CMK (cell line): ENCODE data around the gene VASN.
"Not testable (repeated sequence)": the region's sequence is repeated elsewhere in the genome, so short reads cannot be mapped to it uniquely, and the experiment has no call there.

Source experiments
- DNase-seq: peaks from one replicate; pipeline ENCODE4 v3.0.0-alpha.2; 2010; ENCODE audit warnings: low read depth

Gene VASN

DNA sequence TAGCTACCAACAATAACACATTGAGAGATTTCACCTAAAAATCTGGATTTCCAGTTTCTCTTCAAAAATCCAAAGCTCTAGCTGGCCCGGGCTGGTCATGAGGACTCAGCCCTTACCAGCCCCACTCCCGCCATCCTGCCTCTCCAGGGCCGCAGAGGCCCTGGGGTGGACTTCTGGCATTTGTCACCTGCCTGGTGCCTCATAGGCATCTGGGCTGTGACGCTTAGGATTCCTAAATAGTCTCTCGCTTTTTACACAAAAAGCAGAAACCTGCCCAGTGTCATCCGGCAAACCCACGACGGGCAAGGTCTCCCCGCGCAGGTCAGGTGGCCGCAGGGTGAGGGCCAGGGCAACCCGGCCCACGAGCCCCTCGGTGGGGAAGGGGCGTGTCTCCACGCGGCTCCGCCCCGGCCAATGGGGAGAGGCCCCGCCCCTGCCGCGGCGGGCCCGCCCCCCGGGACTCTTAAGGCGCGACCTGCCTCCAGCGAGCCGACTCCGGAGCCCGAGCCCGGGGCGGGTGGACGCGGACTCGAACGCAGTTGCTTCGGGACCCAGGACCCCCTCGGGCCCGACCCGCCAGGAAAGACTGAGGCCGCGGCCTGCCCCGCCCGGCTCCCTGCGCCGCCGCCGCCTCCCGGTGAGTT, at the start of gene VASN:
Gene VASN (plus strand): TSS at position 492 of the 644 bp plus-strand sequence. CDS start 9,030 bp downstream, outside the sequence.
- DNase-seq, result peak; percentile 72

DNA sequence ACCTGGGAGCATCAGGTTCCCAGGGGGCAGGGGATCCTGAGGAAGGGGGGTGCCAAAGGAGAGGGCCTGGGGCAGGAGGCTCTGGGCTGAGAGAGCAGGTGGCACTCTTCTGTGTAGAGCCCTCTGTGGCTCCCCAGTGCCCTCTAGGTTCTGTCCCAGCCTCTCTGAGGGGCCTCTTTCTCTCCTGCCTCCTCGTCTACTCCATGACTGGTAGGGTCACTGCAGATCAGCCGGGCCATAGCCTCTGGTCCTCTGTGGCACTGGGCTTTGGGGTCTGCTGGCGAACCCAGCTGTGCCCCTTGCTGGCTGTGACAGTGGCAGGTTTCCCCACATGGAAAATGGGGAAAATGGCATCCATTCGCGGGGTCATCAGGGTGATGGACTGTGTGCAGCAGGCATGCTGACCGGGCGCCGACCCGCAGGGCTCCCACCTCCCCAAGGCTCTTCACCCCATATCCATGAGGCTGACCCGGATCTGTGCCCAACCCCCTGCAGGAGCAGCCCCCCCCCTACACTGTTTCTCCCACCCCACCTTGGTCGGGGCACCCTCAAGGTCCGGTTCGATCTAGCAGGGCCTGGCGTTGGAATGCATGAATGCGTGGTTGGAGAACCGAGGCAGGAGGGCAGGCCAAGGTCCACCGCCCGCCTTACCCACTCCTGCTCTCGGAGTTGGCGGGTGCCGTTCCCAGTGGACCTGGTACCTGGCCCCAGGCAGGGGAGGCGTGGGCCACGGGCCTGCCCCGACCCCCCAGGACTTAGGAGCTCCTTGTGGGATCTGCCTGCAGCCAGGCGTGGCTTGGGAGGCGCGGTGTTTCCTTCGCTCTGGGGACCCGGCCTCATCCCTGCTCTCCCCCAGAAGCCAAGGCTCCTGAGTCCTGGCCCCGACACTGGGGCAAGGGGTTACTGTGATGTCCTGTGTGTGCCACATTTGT, 49.3 kb upstream of the VASN start:
- no peak for DNase-seq

DNA sequence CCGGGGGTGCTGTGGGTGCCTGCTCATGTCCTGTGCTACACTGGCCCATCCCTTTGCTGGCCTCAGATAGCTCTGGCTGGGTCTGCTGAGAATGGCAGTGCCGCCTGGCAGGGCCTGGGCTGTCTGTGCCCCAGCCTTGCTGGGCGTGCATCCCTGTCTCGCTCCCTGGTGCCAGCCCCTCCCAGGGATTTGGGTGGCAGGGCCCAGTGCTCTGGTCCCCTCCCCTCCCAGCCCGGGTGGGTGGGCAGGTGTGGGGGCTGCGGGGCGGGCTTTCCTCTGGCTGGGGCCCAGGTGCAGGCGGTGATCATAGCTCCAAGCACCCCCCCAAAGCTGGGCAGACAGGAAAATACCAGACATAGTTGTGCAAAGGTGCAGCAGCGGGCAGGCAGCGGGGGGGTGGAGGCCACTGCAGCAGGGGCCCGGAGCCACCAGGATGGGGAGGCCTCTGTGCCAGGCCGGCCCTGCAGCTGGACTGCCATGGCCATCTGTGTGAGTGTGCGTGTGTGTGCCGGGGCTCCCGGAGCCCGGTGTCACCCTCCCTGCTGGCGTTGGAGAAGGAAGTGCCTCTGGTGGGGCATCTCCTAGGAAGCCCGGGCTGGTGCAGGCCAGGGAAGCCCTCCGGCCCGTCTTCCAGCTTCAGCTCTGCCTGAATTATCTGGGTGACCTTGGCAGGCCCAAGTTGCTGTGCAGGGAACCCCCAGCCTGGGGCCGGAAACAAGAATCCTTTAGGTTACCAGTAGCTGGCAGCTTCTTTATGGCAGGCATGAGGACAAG, 48.4 kb upstream of the VASN start:
- DNase-seq, result no peak

DNA sequence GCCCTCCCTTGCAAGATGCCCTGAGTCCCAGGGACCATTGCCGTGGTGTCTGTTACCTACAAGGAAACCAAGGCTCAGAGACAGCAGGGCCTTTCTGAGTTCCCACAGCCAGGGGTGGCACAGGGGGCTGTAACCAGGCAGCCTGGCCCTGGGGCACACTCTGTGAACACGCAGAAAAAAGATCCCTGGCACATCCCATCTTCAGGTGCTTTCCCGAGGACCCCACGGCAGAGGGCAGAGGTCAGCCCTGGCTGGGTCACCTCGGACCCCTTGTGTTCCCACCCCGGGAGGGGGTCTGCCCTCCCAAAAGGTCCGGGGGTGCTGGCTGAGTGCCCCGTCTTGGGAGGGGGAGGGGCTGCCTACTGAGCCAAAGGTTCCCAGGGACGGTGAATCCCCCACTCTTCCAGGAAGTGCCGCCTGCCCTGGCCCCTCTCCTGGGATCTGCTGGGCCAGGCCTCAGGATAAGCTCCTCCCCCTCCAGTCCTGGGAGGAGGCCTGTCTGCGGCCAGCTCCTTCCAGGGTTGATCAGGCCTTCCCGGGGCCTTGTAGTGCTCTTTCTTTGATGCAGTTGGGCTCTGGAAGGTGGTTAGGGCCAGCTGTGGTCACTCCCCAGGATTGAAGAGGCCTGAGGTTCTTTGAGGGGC, 47.7 kb upstream of the VASN start:
- DNase-seq, result no peak

DNA sequence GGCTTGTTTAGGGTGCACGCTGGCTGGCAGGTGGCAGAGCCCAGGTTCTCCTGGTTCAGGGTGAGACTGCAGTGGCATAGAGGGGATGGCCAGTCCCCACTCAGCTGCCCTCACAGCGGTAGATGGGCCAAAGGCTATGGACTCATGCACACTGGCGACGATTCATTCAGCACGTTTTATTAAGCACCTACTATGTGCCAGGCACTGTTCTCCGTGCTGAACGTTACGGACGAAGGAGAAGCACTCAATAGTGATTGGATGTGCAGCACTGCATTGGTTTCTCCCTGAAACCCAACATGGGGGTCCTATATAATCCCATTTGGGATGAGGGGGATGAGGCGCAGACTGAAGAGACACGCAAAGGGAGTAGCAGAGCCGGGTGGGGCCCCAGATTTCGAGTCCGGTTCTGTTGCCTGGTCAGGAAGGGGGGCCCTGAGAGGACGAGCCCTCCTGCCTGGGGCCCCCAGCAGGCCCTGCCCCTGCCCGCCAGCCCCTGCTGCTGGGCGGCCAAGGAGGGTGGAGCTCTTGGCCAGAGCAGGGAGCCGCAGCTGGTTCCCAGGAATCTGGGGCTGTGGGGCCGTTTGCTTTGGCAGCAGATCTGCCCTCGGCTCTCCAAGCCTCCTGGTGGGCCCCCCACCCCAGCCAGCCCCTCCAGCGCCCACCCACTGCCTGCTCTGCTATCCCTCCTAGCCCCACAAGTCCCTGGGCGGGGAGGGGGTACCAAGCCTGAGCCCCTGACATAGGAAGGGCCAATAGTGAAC, 47.0 kb upstream of the VASN start:
- DNase-seq, result no peak

DNA sequence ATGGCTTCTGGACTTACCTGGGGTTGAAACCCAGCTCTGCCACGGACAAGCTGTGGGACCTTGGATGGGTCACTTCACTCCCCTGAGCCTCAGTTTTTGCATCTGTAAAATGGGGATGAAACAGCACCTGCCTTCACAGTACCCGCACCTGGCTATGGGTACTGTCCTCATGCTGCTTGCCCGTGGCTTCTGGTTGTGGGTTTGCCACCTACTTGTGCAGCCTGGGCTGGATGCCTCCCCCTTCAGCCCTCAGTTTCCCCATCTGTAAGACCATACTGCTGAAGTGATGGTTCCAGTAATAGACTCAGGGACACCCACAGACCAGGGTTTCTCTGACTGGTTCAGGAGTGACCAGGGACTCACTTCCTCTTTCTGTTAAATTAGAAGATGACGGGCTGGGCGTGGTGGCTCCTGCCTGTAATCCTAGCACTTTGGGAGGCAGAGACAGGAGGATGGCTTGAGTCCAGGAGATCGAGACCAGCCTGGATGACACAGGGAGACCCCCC, 46.3 kb upstream of the VASN start:
- no peak for DNase-seq

DNA sequence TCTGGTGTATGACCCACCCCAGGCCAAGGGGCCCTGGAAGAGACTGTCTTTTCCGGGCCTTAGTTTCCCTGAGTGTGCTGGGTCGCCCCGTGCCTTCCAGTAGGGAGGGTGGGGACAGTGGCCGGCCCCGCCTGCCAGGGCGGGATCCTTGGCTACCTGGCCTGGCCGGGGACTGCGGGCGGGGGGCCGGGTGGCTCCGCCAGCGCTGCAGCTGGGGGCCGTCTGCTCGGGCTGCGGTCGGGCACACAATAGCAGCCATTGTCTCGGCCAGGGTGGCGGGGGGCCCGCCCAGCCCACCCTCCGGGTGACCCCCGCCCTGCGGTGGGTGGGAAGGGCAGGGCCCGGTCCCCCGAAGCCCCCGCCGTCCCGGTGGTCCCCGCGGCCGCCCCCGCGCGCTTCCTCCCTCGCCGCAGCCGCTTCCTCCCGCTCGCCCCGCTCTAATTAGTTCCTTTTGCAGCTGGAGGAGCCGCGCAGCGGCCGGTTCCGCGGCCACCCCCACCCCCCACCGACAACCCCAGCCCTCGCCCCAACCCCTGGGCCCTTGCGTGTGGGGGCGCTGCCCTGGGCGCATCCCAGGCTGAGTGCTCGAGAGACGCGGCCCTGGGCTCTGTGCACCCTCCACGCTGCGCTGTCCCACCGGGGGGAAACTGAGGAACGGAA, 44.1 kb upstream of the VASN start:
- no peak for DNase-seq

DNA sequence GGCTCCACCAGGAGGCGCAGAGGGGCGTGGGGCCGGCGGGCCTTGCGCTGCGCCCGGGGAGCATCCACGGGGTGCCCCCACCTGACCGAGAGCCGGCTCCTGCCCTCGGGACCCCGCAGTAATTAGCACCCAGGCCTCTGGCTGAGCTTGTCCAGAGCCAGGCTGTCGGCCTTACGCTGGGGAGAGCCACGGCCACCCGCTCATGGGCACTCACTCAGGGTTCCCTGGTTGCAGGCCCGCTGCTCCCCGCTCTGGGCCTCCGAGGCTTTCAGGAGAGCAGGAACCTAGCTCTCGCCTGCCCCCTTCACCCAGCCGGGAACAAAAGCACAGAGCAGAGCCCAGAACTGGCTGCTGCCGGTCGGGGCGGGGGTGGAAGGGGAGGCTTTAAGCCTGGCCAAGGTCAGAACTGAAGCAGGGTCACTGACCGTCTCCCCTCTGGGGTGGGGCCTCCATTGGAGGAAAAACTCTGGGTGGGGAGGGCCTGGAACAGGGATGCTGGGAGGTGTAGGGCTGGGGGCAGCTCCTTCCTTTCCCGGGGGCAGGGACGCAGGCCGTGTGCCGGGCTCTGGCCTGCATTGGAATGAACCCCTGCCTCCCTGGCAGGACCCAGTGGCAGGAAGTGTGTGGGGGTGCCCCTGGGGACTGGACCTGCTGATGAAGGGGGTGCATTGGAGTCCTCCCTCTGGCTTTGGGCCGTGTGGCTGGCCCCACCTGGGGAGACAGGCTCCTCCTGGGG, 43.4 kb upstream of the VASN start:
- no peak for DNase-seq

DNA sequence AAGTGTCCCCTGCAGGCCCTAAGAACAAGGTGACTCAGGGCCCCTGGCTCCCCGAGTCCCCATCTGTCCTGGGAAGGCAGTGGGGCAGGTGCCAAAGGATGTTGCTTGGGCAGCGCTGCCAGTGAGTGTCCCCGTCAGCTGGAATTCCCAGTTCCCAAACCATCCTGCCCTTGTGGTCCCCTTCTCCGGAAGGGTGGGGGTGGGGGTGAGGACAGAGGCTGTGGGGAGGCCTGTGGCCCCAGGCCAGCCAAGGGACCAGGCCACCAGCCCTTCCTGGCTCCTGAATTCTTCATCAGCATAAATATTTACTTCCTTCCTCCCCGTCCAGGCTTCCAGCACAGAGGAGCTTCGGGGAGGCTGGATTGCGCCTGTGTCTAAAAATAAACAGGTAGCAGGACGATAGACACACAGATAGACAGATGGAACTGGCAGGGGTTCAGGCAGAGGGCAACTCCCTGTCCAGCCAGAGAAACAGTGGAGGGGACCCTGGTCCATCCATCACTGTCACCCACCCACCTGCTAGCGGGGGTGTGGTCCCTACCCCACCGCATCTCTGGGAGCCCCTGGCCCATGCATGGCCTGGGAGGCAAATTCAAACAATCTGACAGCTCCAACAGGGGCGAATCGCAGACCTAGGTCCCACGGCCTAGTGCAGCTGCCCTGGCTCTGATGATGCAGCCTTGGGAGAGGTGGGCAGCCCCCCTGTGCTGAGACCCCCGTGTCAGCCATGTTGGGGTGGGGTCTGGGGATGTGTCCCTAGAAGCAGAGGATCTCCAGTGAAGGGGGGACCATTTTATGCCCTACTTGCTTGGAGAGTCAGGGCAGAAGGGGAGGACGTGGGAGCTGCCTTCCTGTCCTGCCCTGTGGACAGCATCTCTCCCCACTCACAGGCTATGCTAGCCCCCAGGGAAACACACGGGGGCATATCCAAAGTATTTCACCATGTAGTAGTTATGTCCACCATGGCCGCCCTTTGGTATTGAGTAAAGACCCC, 42.6 kb upstream of the VASN start:
- no peak for DNase-seq

DNA sequence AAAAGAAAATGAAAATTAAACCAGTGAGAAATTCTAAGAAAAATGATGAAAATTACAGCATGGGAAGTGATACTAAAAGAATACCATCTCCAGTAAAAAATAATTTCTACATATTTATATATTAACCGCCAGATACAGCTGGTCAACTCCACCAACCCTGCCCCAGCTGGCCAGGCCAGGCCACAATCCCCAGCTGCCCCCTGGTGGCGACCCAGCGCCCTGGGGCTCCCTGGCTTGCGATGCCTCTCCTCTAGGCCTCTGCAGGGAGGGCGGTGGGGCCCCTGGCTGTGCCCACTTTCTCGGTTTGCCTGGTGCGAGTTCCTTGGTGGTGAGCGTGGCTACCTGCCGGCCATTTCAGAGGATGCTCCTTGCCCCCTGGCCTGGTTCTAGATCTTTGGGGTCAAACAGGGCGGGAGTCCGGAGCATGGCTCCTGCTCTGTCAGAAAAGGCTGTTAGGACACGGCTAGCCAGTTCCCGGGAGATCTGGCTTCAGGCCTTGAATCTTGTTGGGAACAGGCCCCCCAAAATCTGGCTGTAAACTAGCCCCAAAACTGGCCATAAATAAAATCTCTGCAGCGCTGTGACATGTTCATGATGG, 41.3 kb upstream of the VASN start:
- DNase-seq, result no peak

DNA sequence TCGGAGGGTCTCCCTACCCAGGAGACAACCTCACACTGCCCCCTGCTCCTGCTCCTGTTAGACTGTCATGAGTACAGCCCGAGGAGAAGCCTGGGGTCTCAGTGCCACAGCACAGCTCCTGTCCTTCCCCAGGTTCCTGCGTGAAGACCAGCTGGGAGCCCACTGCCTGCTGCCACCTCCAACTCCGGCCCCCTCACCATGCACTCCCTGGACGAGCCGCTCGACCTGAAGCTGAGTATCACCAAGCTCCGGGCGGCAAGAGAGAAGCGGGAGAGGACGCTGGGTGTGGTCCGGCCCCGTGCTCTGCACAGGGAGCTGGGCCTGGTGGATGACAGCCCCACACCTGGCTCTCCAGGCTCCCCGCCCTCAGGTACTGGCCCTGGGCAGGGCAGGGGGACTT, 39.6 kb upstream of the VASN start:
- DNase-seq, result no peak

DNA sequence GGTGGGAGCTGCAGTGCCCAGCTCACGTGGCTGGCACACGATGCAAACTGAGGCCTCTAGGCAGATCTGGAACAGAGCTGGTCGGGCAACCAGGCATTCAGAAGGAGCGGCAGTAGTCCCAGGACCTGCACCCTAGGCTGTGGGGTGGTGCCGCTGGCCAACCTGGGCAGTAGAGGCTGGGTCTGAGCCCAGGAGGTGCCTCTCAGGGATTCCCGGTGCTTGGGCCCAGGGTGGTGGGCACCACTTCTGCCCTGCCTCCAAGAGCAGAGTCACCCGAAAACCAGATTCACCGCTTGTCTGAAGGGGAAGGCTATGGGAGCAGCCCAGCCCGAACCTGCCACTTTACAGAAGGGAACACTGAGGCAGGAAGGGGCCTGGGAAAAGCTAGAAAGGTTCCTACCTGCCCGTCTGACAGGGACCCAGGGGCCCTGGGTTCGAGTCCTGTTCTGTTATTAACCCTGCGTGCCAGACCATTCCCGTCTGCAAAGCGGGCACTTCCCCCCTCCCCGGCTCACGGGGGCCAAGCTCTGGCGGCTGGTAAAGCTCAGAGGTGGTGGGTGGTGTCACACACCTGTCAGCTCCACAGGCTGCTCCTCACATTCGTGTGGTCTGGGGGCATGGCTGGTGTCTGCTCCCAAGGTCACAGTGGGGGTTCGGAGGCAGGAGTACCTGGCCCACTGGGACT, 38.9 kb upstream of the VASN start:
- no peak for DNase-seq

DNA sequence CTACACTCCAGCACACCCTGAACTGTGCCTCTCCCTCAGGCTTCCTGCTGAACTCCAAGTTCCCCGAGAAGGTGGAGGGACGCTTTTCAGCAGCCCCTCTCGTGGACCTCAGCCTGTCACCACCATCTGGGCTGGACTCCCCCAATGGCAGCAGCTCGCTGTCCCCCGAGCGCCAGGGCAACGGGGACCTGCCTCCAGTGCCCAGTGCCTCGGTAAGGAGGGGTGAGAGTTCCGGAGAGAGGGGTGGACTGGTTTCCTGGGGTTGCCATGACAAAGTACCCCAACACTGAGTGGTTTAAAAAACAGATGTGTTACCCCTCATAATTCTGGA, 38.4 kb upstream of the VASN start:
- DNase-seq, result no peak

DNA sequence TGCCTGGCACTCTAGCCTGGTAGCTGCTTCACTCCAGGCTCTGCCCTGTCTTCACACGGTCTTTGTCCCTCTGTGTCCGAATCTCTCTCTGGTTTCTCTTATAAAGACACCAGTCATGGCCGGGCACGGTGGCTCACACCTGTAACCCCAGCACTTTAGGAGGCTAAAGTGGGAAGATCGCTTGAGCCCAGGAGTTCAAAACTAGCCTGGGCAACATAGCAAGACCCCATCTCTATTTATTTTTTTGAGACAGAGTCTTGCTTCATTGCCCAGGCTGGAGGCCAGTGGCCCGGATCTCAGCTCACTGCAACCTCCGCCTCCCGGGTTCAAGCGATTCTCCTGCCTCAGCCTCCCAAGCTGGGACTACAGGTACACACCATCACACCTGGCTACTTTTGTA, 37.9 kb upstream of the VASN start:
- DNase-seq, result not testable (repeated sequence)

DNA sequence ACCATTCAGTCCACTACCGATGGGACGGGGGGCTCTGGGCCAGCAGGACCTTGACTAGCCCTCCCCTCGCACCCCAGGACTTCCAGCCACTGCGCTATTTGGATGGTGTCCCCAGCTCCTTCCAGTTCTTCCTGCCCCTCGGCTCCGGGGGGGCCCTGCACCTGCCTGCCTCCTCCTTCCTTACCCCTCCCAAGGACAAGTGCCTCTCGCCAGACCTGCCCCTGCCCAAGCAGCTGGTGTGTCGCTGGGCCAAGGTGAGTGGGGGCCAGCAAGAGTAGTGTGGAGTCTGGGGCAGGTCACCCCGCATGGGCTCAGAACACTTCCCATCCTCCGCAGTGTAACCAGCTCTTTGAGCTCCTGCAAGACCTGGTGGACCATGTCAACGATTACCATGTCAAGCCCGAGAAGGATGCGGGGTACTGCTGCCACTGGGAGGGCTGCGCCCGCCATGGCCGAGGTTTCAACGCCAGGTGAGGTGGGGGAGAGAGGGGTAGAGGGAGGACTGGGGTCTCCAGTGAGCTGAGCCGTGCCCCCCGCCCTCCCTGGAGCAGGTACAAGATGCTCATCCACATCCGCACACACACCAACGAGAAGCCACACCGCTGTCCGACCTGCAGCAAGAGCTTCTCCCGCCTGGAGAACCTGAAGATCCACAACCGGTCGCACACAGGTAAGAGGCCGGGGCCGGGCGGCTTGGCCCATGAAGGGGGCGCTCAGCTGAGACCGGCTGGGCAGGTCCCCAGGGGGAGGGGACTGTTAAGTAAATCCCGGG, 36.7 kb upstream of the VASN start:
- no peak for DNase-seq

DNA sequence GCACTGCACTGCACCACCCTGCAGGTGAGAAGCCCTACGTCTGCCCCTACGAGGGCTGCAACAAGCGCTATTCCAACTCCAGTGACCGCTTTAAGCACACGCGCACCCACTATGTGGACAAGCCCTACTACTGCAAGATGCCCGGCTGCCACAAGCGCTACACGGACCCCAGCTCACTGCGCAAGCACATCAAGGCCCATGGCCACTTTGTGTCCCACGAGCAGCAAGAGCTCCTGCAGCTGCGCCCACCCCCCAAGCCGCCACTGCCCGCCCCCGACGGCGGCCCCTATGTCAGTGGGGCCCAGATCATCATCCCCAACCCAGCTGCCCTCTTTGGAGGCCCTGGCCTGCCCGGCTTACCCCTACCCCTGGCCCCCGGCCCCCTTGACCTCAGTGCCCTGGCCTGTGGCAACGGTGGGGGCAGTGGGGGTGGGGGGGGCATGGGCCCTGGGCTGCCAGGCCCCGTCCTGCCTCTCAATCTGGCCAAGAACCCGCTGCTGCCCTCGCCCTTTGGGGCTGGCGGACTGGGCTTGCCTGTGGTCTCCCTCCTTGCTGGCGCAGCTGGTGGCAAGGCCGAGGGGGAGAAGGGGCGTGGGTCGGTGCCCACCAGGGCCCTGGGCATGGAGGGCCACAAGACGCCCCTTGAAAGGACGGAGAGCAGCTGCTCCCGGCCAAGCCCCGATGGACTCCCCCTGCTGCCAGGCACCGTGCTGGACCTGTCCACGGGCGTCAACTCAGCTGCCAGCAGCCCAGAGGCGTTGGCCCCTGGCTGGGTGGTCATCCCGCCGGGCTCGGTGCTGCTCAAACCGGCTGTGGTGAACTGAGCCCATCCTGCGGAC, 34.7 kb upstream of the VASN start:
- no peak for DNase-seq
